CD4-positive, alpha-beta T cell treated with Interleukin-17A for 1 hour (primary cell): ENCODE results near the gene MSH2.
"Not testable (repeated sequence)": the region's sequence is repeated elsewhere in the genome, so short reads cannot be mapped to it uniquely, and the experiment has no call there.

Experiments used
- DNase-seq: peaks from one replicate; pipeline ENCODE4 v3.0.0-alpha.2; 2020

Gene MSH2

DNA sequence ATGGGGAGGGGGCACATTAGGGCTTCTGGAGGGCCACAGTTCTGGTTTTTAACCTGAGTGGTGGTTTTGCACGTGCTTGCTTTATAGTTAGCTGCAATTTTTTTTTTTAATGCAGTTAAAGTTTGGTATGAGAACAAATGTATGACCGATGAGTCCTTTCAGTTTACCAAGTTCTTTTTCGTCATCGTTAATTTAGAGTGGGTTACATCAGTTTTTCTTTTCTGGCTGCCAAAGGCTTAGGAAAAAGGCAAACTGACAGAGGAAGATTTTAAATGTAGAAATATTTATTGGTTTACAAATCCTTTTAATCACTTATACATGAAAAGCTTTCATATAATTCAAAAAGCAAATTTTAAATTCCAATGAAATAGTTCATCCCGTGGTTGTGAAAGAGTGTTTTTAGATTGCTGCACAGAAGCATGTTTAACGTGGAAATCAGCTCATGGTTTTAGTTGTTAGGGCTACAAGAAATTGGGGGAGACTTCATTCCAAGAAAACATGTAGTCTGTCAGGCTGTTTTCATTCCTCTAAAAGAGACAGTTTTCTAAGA is 82.9 kb downstream of the MSH2 start:
- DNase-seq = no peak

DNA sequence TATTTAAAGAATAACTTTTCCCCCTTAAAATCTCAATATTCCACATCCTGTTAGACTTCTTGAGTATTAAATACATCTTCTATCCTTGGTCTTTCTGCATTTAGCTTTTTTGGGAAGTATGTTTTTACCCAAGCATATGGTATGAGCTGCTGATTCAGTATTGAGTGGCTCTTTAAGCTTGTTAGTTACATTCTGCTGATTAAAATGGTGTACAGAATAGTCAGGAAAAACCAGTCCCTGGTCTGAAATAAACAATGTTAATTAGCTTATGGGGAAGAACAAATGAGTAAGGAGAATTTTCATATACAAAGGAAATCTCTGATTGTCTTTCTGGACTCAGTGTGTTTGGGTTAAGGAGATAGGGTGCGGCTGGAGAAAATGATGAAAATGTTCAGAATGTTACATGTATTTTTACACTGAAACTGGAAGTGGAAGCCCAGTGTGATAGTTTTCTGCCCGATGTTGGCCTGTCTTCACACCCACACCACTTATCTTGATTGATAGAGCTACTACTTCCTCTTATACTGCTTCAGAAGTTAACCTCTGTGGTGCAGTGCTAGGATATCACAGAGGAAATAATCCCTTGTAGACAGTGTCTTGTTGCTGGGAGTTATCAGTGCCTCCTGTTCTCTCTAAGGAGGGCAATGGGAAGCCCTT is 84.0 kb downstream of the MSH2 start:
- no peak for DNase-seq

DNA sequence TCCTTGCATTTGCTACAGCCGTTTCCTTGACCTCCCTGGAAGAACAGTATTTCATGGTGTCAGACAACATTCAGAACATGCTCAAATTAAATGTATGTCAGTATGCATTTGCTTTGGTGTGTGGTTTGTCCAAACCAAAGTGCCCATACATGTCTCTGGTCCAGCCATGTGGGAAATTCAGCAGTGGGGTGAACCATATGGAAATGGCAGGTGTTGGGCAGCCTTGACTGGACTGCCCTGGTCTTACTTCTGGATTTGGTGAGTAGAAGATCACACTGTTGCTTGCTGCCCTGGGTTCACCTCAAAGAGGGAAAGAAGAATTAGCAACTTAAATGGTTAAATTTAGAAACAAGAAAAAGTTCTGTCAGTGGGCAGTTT is 84.5 kb downstream of the MSH2 start:
- DNase-seq = no peak

DNA sequence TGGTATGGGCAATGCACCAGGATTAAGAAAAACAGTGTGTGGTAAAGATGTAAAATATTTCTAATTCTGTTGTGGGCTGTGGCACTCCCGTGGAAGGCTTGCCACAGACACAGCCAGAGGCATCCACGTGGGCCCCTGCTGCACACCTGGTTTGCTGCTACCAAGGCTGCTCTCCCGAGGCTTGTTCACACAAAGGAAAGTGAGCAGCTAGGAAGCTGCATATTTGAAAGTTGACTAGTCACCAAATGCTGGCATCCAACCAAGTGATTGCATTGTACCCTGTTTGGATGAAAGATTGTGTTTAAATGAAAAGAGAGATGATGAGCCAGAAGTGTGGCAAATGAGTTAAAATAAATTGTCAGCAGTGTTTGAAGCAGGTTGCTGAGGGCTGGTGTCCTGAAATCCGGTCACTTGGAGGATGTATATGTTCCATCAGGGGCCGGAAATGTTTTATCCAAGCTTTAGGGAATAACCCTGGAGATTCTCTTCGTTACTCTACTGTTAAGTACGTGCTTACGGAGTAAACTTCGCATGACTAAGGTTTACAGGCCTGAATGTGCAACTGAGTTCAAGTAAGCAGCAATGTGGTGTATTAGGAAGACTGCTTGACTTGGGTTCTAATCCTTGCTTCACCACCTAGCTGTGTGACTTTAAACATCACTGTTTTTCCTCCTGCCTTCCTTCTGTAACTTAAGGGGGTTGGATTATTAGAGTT is 86.1 kb downstream of the MSH2 start:
- no peak for DNase-seq

DNA sequence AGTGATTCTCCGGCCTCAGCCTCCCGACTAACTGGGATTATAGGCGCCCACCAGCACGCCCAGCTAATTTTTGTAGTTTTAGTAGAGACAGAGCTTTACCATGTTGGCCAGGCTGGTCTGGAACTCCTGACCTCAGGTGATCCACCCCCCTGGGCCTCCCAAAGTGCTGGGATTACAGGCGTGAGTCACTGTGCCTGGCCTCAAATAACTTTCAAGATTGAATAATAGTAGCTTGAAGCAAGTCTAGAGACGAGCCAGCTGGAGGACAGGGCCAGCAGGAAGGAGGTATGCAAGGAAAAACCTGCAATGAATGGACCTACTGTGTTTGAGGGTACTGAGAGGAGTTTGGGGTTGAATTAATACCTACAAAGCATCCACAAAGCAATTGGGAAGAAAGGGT is 87.5 kb downstream of the MSH2 start:
- DNase-seq = no peak

DNA sequence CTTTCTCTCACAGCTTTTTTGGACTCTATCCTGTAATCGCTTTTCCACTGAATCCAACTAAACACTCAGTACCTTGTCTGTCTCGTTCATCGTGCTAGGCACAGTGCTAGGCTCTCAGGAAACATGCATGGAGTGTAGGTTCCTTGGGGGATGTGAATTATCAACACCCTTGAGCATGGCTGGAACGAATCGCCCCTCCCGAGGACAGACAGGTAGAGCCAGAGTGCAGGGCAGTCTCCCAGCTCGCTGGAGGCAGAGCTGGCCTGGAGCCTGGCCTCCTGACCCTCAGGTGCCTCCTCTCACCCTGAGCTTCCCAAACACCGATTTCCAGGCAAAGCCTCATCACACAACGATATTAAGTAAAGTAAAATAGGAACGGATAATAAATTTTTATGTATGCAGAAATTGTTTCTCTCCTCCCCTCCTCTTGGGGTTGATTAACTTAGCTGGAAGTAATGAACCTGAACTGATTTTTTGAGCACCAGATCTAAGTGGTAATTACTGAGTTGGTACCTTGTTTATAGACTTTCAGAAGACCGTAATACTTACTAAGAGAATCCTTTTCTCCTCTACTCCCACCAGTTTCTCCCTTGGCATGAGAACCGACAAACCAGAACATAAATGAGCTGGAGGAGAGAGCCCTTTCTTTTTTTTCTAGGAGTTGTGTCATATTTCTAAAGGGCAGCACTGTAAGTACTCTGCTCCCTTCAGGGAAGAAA is 90.5 kb downstream of the MSH2 start:
- DNase-seq = no peak

DNA sequence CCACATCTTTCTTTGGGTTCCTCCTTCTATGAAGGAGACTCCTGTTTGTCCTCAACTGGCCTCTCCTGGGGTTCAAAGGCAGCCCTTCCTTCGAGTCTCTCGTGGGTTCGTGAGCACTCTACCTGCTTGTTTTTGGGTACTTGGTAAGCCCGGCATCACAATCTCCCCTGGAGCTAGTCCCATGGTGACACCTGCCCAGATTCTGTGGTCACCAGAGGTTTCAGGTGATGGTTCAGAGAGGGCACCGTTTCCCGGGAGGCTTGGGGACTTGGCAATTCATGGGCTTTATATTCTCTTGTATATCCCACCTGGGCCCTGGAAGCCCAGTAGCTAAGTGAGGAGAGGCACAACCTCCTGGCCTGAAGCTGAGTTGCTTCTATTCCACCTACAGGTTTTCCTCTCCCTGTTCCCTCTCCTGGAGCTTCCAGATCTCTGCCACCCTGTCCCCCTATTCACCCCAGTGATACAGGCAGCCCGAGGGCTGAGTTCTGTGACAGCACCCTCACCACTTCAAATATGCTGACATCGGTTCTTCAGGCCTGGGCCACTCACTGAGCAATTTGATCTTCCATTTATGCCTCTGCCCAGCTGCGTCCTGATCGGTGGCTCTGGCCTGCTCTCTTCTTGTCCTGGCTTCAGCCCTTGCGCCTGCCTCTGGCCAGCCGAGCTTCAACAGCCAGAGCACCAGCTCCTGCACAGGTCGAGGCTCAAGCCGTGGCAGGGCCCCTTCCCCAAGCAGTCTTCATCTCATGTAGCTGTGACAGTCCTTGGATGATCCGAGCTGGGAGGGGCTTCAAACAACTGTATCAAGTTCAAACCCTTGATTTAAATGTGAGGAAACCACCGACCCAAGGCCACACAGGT is 91.5 kb downstream of the MSH2 start:
- no peak for DNase-seq

DNA sequence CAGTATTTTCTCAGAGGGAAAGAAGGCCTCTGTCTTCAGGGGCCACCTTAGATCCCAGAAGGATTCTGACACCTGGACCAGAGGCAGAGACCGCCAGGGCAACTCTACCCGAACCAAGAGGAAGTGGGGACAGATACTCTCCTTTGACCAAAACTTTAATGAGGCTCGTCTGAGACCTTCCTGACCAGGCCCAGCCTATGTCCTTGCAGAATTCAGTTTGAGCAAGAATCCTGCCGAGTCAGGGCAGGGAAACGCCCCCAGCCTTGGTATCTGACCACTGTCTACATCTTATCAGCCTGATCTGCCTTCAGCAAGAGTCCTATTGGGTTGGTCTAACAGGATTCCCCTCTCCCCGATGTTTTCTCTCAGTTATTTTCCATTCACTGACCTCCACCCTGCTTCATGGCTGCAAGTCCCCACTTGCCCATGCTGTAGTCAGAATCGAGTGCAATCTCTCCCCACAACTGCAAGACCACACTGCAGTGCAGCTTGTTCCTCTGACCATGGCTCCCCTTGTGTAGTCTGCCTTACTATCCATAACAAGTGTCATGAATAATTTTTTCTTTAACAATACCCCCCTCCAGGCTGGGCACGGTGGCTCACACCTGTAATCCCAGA is 95.0 kb downstream of the MSH2 start:
- DNase-seq = no peak

DNA sequence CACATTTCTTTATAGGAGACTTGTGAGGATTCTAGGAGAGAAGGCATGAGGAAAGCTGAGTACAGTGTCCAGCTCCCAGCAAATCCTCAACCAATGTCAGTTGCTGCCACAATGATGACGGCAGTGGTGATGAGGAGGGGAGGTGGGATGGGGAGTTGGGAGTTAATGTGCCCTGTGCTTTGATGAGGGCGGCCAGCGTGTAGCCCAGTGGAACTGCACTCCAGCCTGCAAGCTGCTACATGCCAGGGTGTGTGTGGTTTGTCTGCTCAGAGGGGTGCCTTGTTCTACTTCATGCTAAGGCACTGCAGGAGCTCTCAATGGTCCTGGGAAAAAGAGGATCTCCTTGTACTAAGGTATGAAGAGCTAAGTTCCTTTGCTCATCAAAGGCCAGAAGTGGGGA is 96.1 kb downstream of the MSH2 start:
- DNase-seq = no peak

DNA sequence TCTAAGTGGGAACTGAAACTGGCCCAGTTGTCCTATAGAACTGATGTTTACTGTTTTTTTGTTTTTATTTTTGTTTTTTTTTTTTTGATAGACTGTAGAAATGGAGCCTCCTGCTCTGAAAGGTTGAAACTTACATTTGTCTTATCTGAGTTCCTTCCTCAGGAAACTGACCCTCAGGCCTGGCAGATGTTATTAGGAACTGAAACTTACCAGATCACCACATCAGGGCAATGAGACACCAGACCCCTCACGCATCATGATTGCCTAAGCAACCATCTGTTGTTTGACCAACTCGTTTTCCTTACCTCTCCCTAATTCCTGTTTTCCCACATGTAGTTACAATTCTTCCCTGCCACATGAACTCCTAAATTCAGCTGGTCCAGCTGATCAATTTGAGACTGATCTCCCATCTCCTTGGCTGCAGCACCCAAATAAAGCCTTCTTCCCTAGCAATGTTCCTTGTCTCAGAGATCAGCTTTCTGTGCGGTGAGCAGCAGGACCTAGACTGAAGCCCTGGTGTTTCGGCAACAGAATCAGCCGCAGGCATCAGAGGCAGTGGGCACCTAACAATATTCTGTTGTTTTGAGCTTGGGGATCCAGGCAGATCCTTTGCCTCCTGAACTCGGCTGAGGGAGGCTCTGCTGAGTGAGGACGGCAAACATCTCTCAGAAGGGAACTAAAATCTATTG is 96.8 kb downstream of the MSH2 start:
- no peak for DNase-seq

DNA sequence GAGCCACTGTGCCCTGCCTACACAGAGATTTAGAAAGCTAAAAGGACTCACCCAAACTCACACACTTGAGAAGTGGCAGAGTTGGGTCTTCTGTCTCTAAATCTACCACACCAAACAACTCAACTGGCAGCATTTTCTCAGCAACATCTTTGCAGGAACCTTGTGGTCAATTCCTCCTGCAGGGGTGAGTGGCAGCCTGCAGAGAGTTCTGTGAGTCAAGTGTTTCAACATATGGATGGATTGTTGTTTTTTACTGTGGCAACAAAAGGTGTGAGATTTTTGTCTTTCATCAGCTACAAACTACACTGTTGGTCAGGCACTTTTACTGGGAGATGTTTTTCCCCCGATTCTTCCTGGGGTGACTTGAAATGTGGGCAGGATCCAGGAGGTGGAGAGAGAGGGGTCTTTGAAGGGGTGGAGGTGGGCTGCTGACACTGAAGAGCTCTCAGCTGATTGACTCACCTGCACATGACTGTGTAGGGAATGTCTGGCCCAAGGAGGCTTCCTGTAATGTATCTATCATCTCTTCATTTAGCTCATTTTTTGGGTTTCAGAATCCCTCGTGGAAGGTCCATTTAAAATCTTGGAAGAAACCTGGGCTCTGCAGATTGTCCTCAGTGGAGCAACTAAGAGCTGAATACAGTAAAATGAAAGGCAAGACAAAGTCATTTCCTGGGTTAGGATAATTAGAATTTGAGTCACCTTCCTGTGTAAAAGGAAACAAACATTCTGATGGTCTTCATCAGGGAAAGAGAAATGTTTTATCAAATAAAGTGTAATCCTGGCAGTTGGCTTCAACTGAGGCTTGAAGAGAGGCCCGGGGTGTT is 98.6 kb downstream of the MSH2 start:
- DNase-seq = no peak

DNA sequence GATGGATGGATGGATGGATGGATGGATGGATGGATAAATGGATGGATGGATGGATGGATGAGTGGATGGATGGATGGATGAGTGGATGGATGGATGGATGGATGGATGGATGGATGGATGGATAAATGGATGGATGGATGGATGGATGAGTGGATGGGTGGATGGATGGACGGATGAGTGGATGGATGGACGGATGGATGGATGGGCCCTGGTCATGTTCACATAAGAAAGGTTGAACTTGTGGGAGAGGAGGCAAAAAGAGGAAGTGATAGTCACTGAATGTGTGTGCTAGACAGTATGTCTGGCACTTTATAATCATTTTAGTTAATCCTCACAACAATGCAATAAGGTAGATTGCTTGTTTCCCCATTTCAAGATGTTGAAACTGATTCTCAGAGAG is 99.5 kb downstream of the MSH2 start:
- DNase-seq = not testable (repeated sequence)

DNA sequence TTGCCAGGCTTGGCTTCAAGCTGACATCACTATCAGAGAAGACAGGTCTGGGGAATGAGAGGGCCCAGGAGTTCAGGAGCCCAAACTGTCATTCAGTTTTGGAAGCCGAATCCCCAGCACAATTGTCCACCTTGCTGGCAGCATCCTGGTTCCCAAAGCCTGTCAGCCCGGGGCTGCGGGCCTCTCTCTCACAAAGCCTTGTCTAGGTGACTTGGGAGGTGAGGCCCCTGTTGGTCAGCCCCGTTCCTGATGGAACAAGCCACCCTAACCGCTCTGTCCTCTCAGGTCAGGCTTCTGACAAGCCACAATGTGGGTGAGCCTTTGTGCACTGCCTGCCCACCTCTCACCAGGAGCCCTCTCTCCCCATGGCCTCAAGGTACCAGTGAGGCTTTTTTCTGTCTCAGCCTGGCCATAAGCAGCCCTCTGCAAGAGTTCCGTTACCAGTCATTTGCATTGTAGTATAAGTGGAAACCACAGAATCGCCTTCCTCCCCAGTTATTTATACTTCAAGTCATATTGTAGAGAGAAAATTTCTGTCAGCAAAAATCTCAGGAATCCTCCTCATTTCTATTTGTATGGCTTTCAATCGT is 100.6 kb downstream of the MSH2 start:
- no peak for DNase-seq

DNA sequence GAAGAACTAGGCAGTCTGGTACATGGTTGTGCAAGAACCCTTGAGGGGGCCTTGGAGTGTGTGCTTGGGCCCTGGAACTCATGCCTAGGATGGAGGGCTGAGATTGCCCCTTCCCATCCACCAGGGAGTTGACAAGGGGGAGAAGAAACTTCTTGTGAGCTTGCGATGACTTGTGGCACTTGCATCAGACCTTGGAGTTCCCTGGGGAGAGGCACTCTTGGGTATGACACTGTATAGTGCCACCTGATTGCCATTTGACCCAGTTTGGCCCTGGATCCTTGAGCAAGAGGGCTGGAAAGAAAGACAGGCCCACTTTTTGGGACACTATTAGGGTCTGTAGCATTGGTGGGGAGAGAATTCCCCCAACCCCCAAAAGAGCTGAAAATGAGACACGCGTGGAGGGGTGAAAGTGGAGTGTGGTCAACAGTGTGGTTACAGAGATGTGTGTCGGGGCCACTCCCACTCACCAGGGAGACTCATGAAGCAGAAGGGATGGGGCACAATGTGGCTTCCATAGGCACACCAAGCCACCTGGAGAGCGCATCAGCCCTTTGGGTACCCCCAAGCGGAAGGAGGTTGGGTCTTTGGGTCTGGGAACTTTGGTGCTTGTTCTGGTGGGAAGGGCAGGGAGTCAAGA is 101.3 kb downstream of the MSH2 start:
- no peak for DNase-seq

DNA sequence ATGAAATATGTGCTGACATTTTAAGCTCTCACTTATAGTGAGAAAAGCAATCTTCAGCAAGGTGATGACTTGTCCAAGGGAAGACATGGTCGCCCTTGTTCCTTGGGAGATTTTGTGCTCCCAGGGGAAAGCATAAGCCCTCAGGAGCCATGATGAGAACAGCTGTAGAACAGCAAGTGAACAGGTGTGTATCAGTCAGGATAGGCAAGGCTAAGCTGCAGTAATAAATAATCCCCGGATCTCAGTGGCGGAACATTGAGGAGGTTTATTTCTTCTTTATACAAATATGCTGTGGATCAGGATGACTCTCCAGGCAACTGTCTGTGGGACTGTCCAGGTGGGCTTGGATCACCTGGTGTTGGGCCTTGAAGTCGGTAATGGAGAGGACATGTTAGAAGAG is 103.1 kb downstream of the MSH2 start:
- DNase-seq = no peak

DNA sequence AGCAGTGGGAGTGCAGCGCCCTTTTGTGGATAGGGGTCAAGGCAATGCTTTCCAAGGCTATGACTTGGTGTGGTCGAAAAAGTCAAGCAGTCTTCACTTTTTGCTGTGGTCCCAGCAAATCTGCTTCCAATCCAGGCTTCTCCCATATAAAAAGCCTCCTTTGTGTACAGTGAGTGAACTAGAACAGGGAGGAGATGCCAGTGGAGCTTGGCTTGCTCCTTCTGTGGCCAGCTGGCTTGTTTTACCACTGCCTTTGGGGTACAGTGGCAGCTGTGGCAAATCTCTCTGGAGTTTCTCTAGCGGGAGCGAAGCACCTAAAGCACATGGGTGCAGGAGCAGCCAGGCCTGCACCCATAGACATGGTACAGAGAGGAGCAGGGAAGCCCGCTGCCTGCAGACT is 103.5 kb downstream of the MSH2 start:
- DNase-seq = no peak

DNA sequence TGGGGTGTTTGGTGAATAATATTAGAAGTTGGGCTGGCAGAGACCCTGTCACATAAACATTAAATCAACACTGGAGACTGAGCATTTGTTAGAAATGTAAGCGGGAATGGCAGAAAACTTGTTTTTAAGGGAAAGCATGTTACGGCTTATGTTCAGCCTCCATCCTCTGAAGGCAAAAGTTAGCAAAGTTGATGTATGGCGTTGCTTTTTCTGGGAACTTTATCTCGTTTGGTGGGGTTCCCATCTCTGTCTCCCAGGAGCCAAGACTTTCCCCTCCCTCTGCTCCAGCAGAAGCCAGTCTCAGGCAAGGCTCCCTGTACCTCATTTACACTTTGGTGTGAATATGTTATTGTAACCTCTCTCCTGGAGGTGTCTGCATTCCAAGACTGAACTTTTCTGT is 105.1 kb downstream of the MSH2 start:
- DNase-seq = no peak

DNA sequence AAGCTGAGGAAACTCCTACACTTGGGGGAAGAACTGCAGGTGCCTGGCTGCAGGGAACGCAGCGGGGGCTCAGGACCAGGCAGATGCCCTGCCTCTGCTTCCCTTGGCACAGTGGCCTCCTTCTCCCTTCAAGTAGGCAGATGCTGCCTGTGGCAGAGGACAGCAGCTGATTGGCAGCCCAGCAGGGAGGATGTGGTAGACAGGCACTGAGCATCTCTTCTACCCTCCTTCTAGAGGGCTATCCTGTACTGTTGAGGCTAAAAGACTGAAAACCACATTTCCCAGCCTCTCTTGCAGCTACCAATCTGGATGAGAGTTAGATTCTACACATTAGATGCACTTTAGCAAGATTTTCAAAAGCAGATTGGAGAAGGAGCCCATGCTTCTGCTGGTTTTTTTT is 105.7 kb downstream of the MSH2 start:
- no peak for DNase-seq

DNA sequence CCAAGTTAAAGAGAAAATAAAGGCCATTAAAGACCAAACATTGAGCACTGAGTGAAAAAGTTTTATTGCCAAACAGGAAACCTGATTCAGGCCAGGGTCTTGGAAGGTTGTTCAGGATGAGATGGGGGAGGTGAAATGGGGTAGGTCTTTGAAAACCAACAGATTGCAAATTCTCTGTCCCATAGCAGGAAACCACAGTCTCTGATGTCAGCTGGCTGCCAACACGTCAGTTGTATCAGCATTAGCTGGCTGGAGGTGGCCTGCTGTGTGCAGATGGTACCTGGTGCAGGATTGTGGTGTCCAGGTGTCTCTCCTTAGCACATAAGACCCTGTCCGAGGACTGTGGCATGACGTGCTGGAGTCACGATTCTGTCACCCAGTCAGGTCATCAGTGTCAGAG is 106.3 kb downstream of the MSH2 start:
- DNase-seq = no peak

DNA sequence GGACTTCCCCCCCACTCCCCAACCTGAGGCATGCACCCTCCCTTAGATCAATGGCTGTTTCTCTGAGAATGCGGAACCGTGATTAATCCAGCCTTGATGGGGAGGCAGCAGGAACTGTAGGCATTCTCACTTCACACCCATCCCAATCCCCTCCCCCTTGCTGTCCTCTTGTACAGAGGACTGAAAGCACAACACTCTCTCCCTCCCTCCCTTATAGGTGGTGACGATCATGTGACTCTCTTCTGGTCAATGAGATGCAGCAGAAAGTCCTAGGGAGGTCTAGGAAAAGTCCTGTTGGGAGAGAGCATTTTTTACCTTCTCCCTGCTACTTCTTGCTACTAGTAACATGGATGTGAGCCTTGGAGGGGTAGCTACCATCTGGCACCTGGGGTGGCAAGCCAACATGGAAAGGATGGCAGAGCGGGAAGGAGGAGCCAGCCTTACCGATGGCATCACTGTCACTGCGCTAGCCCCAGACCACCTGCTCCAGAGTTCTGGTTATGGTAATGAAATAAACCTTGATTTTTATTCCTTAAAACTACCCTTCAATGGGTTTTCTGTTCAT is 106.9 kb downstream of the MSH2 start:
- DNase-seq = no peak
